Lower leg skin (tissue), 3 donors: ENCODE results near the gene CCDC91.

ENCODE experiments used
- POLR2A ChIP-seq, 2 donors: fragments of 450-650 bp; IDR thresholded peaks; one replicate each; pipeline ENCODE4 v1.6.1; 2016 to 2017; ENCODE audit warnings: antibody characterized with exemption in 2 of 2, mild to moderate bottlenecking in 1 of 2, moderate library complexity in 1 of 2
- TF ChIP-seq, protein P1 (sequence below), 3 donors: fragments of 450-650 bp; IDR thresholded peaks; one replicate each; pipeline ENCODE4 v1.5.1; 2016; ENCODE audit warnings: antibody characterized with exemption in 3 of 3, mild to moderate bottlenecking in 3 of 3, moderate library complexity in 2 of 3

DNA sequence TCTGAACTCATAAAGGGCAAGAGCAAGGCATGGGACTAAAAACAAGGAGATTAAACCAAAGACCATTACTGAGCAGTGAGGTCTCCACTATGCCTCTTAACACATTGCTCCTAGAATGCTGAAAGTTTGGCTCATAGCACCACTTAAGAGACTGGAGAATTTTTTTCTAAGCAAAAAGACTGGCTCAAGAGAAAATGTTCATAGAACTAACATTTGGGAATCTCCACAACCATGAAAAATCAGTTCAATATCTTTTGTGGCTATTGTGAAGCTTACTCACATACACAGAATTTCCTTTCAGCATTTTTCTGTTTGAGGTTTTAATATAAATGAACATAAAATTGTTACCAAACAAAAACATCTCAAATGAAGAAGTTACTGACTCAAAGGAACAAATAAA, 255.8 kb downstream of the CCDC91 start:
- no peak for TF ChIP-seq POLR2A (IDR thresholded peaks at IDR 0.05)
- TF ChIP-seq, protein P1, sequence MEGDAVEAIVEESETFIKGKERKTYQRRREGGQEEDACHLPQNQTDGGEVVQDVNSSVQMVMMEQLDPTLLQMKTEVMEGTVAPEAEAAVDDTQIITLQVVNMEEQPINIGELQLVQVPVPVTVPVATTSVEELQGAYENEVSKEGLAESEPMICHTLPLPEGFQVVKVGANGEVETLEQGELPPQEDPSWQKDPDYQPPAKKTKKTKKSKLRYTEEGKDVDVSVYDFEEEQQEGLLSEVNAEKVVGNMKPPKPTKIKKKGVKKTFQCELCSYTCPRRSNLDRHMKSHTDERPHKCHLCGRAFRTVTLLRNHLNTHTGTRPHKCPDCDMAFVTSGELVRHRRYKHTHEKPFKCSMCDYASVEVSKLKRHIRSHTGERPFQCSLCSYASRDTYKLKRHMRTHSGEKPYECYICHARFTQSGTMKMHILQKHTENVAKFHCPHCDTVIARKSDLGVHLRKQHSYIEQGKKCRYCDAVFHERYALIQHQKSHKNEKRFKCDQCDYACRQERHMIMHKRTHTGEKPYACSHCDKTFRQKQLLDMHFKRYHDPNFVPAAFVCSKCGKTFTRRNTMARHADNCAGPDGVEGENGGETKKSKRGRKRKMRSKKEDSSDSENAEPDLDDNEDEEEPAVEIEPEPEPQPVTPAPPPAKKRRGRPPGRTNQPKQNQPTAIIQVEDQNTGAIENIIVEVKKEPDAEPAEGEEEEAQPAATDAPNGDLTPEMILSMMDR (IDR thresholded peaks at IDR 0.05) = no peak
